ENCODE data around the gene BMPER. TPM values are rescaled to one million over a fixed set of nuclear protein-coding genes. Genes with fewer than 3 reads are reported as not detected.

BMPER gene
- total RNA-seq, 4 donors from 2014 or later = 0.65 to 6.5 (median 3.5) TPM

DNA sequence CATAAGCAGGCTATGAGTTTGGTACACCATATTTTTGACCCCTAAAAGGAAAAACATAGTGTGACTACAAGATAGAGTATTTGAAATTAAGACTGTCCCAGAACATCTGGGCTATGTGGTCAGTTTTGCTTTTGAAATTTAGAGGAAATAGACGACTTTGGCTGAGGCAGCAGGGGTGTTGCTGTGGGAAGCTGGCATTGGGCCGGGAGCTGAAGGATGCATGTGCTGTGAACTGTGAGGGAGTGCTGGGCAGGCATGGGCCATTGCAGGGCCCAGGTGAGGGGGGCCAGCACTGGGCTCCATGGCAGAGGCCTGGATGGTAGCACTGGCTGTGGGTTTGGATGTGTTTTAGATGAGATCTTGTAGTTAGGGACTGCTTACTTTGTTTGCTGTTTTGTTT is 168.3 kb downstream of the BMPER start:
- no peak for TF ChIP-seq POLR2AphosphoS5 (IDR thresholded peaks at IDR 0.05)
- no peak for TF ChIP-seq POLR2A (IDR thresholded peaks at IDR 0.05; ENCODE audit: low read depth)
- TF ChIP-seq, protein P1, sequence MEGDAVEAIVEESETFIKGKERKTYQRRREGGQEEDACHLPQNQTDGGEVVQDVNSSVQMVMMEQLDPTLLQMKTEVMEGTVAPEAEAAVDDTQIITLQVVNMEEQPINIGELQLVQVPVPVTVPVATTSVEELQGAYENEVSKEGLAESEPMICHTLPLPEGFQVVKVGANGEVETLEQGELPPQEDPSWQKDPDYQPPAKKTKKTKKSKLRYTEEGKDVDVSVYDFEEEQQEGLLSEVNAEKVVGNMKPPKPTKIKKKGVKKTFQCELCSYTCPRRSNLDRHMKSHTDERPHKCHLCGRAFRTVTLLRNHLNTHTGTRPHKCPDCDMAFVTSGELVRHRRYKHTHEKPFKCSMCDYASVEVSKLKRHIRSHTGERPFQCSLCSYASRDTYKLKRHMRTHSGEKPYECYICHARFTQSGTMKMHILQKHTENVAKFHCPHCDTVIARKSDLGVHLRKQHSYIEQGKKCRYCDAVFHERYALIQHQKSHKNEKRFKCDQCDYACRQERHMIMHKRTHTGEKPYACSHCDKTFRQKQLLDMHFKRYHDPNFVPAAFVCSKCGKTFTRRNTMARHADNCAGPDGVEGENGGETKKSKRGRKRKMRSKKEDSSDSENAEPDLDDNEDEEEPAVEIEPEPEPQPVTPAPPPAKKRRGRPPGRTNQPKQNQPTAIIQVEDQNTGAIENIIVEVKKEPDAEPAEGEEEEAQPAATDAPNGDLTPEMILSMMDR (IDR thresholded peaks at IDR 0.05) = no peak
- no peak for TF ChIP-seq EP300 (IDR thresholded peaks at IDR 0.05)

DNA sequence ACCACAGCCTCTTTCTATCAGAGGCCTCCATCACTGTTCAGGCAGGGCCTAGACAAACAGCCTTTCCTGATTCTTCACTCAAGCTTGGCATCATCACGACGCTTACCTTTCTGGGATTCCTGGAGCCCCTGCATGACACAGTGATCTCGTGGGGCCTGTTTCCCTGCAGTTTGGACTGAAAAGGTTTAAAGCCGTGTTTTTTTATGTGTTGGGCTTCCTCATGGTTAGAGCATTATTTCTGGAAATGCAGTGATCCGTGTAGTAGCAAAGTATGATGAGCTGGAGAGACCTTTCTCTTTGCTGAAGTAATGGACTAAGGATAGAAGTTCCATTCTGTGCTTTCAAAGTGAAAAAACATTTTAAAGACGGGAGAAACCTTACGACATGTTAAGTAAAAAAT is 169.1 kb downstream of the BMPER start:
- Histone ChIP-seq H3K27me3 (no peaks in the 10 kb centered on the region), H3K36me3 (no peaks in the 10 kb centered on the region), H3K4me1 (peaks cover 0 to 21% (median 0%) of the 10 kb centered on the region in 4 donors), H3K4me3 (no peak overlapping the region), H3K27ac (replicated peaks in 1 of 4) (no peak overlapping the region), H3K9me3 (no peaks in the 10 kb centered on the region)
- intact Hi-C loops (cut with DNase I) = no loop called here
- WGBS = 87% methylated on average over 7 of the region's 7 CpGs
- DNase-seq (ENCODE audit: extremely low spot score) = no peak
- TF ChIP-seq, protein P1 (IDR thresholded peaks at IDR 0.05) = no peak
- TF ChIP-seq EP300 (IDR thresholded peaks at IDR 0.05) (no peak), POLR2A (IDR thresholded peaks at IDR 0.05; ENCODE audit: low read depth) (no peak), POLR2AphosphoS5 (IDR thresholded peaks at IDR 0.05) (no peak)

More for the DNA sequence above, 168.3 kb downstream of the BMPER start:
- no peak for DNase-seq (ENCODE audit: extremely low spot score)
- H3K27ac ChIP-seq (replicated peaks in 1 of 4) = no peak overlapping the region
- H3K27me3 ChIP-seq = no peaks in the 10 kb centered on the region
- H3K9me3 ChIP-seq = no peaks in the 10 kb centered on the region
- no peak overlapping the region for H3K4me3 ChIP-seq
- H3K4me1 ChIP-seq = peaks cover 0 to 21% (median 0%) of the 10 kb centered on the region in 4 donors
- H3K36me3 ChIP-seq = no peaks in the 10 kb centered on the region
- WGBS = 63% methylated on average over 2 of the region's 2 CpGs
- intact Hi-C loops (cut with DNase I) = no loop called here

DNA sequence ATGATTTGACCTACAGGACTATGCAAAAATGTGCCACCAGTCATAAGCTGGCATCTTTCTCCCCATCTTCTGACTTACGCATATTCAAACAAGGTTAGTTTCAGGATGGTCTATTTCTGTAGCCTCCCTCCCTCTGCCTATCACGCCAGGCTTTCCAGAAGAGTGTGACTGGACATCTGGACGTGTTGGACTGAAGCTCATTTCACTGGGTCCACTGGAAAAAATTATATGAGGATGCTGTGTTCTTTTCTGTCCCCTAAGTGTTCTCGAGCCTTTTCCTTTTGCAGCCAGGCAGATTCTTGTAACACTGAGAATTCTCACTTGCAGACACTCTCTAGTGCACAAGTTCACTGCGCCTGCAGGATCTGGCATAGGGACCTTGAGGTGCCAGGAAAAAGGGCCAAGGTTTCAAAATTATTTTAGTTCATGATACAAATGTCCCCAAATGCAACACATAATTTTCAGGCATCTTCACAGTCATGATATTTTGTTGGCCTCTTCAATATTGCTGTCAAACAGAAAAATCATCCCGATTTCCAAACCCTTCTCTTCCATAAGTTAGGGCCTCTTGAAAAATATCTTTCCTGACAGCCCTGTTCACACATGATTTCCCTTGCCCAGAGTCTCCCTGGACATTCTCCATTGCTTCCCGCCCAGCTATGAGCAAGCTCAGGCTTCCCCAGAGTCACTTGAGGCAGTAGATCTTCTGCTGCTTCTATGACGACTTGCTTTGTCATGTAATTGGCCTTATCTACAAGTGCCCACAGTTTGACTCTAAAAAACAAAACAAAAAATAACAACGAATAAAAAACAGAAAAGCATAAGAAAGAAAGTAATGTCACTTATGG is 170.4 kb downstream of the BMPER start:
- Histone ChIP-seq H3K9me3 (no peaks in the 10 kb centered on the region), H3K27ac (replicated peaks in 1 of 4) (peak overlapping the region in 1 of 4 donors; percentile 21), H3K4me1 (peaks cover 0 to 13% (median 0%) of the 10 kb centered on the region in 4 donors), H3K36me3 (no peaks in the 10 kb centered on the region), H3K4me3 (no peak overlapping the region), H3K27me3 (no peaks in the 10 kb centered on the region)
- DNase-seq (ENCODE audit: extremely low spot score) = no peak
- TF ChIP-seq EP300 (IDR thresholded peaks at IDR 0.05) (no peak), POLR2AphosphoS5 (IDR thresholded peaks at IDR 0.05) (no peak)
- TF ChIP-seq, protein P1 (IDR thresholded peaks at IDR 0.05) = no peak
- 69% methylated on average over 9 of the region's 9 CpGs for WGBS
- intact Hi-C loops (cut with DNase I) = no loop called here

DNA sequence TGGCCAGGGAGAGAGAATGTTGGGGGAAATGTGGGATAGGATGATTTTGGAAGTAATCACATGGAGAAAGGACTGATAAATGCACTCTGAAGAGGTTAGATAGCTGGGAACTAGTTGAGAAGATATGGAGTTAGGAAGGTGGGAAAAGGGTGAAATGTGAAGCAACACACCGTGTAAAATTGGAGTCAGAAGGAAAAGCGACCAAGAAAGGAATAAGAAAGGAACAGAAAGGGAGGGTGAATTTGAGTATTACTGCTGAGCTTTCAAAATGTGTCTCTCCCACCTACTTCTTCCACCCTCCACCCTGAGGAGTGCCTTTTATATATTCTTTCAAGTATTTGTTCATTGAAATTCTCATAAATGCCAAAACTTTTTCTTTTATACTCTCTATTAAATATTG is 171.8 kb downstream of the BMPER start:
- no peak for DNase-seq (ENCODE audit: extremely low spot score)
- Histone ChIP-seq H3K4me3 (no peak overlapping the region), H3K27ac (replicated peaks in 1 of 4) (no peak overlapping the region), H3K27me3 (no peaks in the 10 kb centered on the region), H3K9me3 (no peaks in the 10 kb centered on the region), H3K36me3 (no peaks in the 10 kb centered on the region), H3K4me1 (peaks cover 0 to 10% (median 0%) of the 10 kb centered on the region in 4 donors)
- WGBS = 95% methylated on average over 2 of the region's 2 CpGs
- intact Hi-C loops (cut with DNase I) = no loop called here
- no peak for TF ChIP-seq POLR2A (IDR thresholded peaks at IDR 0.05; ENCODE audit: low read depth)
- no peak for TF ChIP-seq EP300 (IDR thresholded peaks at IDR 0.05)
- TF ChIP-seq, protein P1 (IDR thresholded peaks at IDR 0.05) = no peak
- TF ChIP-seq POLR2AphosphoS5 (IDR thresholded peaks at IDR 0.05) = no peak

Data from esophagus muscularis mucosa (tissue), 4 donors.